DOHH2 (cell line): ENCODE results near the gene HAP1.

Experiments used
- H3F3A ChIP-seq: fragments of 200-600 bp; sonication (generic), shearing (Covaris generic); 2 replicates; pipeline ENCODE4 v1.6.0; 2016; ENCODE audit warnings: antibody characterized with exemption, mild to moderate bottlenecking; ENCODE audit not compliant: control insufficient read depth, insufficient read depth
- H3K27ac ChIP-seq: fragments of 200-600 bp; sonication (generic); 2 replicates; pipeline ENCODE4 v1.5.1; 2014; ENCODE audit warnings: low read depth, mild to moderate bottlenecking, low read length, moderate library complexity
- H3K27me3 ChIP-seq: fragments of 200-600 bp; sonication (generic); 2 replicates; pipeline ENCODE4 v1.6.1; 2014; ENCODE audit warnings: mild to moderate bottlenecking, low read length, mixed read lengths; ENCODE audit not compliant: control insufficient read depth
- H3K36me3 ChIP-seq: fragments of 200-600 bp; sonication (generic); 2 replicates; pipeline ENCODE4 v1.6.1; 2014; ENCODE audit warnings: mild to moderate bottlenecking, low read length, moderate library complexity, mixed read lengths; ENCODE audit not compliant: control insufficient read depth
- H3K4me1 ChIP-seq: fragments of 200-600 bp; sonication (generic); 2 replicates; pipeline ENCODE4 v1.6.1; 2014; ENCODE audit warnings: mild to moderate bottlenecking, low read length, mixed read lengths; ENCODE audit not compliant: control insufficient read depth
- H3K4me2 ChIP-seq: fragments of 200-600 bp; sonication (generic); 2 replicates; pipeline ENCODE4 v1.6.0; 2014; ENCODE audit warnings: mild to moderate bottlenecking, low read length, moderate library complexity
- H3K4me3 ChIP-seq: fragments of 200-600 bp; sonication (generic); 2 replicates; pipeline ENCODE4 v1.5.1; 2014; ENCODE audit warnings: mild to moderate bottlenecking, low read length, mixed read lengths
- H3K79me2 ChIP-seq: fragments of 200-600 bp; sonication (generic); 2 replicates; pipeline ENCODE4 v1.6.1; 2014; ENCODE audit warnings: mild to moderate bottlenecking, low read length, mixed read lengths; ENCODE audit not compliant: control insufficient read depth
- H3K9me2 ChIP-seq: fragments of 200-600 bp; sonication (generic); replicated peaks from 2 replicates; pipeline ENCODE4 v1.6.1; 2014; ENCODE audit warnings: mild to moderate bottlenecking, low read length, mixed read lengths; ENCODE audit not compliant: control insufficient read depth
- H3K9me3 ChIP-seq: fragments of 200-600 bp; sonication (generic); 2 replicates; pipeline ENCODE4 v1.6.1; 2014; ENCODE audit warnings: antibody characterized with exemption, low read length, mixed read lengths; ENCODE audit not compliant: control insufficient read depth, insufficient read depth
- H4K20me1 ChIP-seq: fragments of 200-600 bp; sonication (generic); 2 replicates; pipeline ENCODE4 v1.6.0; 2014; ENCODE audit warnings: low read depth, mild to moderate bottlenecking, antibody characterized with exemption, low read length, moderate library complexity; ENCODE audit not compliant: control insufficient read depth, insufficient read depth
- CTCF ChIP-seq: fragments of 200-600 bp; sonication (generic); IDR thresholded peaks from one replicate; pipeline ENCODE4 v1.5.1; 2014; ENCODE audit warnings: antibody characterized with exemption, mild to moderate bottlenecking, low read depth, low read length; ENCODE audit not compliant: poor library complexity, severe bottlenecking
- EZH2phosphoT487 ChIP-seq: fragments of 200-600 bp; sonication (generic); IDR thresholded peaks from 2 replicates; pipeline ENCODE4 v1.6.1; 2017; ENCODE audit warnings: borderline replicate concordance, mild to moderate bottlenecking, antibody characterized with exemption, low read length, moderate library complexity, mixed read lengths

HAP1 gene

GRCh38 chr17:41754066-41754465, 19.6 kb upstream of the HAP1 start:
- H3K27ac ChIP-seq = no peak overlapping the region
- H3F3A ChIP-seq = no peaks in the 10 kb centered on the region
- H3K79me2 ChIP-seq = no peaks in the 10 kb centered on the region
- H3K9me3 ChIP-seq = no peaks in the 10 kb centered on the region
- H3K4me1 ChIP-seq = no peaks in the 10 kb centered on the region
- no peak overlapping the region for H3K4me3 ChIP-seq
- H3K36me3 ChIP-seq = no peaks in the 10 kb centered on the region
- H3K4me2 ChIP-seq = no peak overlapping the region
- TF ChIP-seq CTCF (no peak), EZH2phosphoT487 (no peak)
- H4K20me1 ChIP-seq = no peaks in the 10 kb centered on the region
- peaks cover 3% of the 10 kb centered on the region; the same call in 1 of the 2 replicates for H3K27me3 ChIP-seq
- no peaks in the 10 kb centered on the region for H3K9me2 ChIP-seq

- Histone ChIP-seq H3K27ac (no peak overlapping the region), H4K20me1 (no peaks in the 10 kb centered on the region)
- TF ChIP-seq CTCF (no peak), EZH2phosphoT487 (no peak)
Observed at GRCh38 chr17:41751288-41751687, 16.8 kb upstream of the HAP1 start.

DNA sequence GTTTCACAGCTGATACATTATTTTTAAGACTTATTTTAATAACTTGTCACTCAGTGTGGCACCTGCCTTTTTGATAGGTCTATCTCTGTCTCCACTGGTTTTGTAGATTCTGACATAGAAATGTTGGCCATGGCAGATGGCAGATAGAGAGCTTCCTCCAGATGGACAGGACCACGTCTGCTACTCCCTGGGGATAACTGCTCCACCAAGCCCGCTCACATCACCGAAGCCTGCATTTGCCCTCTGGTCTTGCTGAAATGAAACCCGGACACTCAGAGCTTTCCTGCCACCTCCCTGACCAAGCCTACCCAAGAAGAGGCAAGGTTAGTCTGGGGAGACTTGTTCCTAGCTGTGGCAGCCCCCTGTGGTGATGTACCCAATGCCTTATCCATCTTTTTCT, 16.4 kb upstream of the HAP1 start:
- H3K4me1 ChIP-seq = no peaks in the 10 kb centered on the region
- H3F3A ChIP-seq = no peaks in the 10 kb centered on the region
- H3K4me3 ChIP-seq = no peak overlapping the region
- H3K27ac ChIP-seq = no peak overlapping the region
- H3K36me3 ChIP-seq = no peaks in the 10 kb centered on the region
- no peaks in the 10 kb centered on the region for H3K79me2 ChIP-seq
- TF ChIP-seq CTCF = no peak
- TF ChIP-seq EZH2phosphoT487 = no peak
- H3K9me2 ChIP-seq = no peaks in the 10 kb centered on the region
- H3K9me3 ChIP-seq = no peaks in the 10 kb centered on the region
- no peaks in the 10 kb centered on the region for H4K20me1 ChIP-seq
- peaks cover 6% of the 10 kb centered on the region for H3K27me3 ChIP-seq
- no peak overlapping the region for H3K4me2 ChIP-seq

More at GRCh38 chr17:41751288-41751687, 16.8 kb upstream of the HAP1 start:
- no peaks in the 10 kb centered on the region for H3K36me3 ChIP-seq
- H3K9me3 ChIP-seq = no peaks in the 10 kb centered on the region
- peaks cover 6% of the 10 kb centered on the region for H3K27me3 ChIP-seq
- no peak overlapping the region for H3K4me2 ChIP-seq
- H3K9me2 ChIP-seq = no peaks in the 10 kb centered on the region
- no peaks in the 10 kb centered on the region for H3K4me1 ChIP-seq
- no peaks in the 10 kb centered on the region for H3F3A ChIP-seq
- H3K79me2 ChIP-seq = no peaks in the 10 kb centered on the region
- H3K4me3 ChIP-seq = no peak overlapping the region

DNA sequence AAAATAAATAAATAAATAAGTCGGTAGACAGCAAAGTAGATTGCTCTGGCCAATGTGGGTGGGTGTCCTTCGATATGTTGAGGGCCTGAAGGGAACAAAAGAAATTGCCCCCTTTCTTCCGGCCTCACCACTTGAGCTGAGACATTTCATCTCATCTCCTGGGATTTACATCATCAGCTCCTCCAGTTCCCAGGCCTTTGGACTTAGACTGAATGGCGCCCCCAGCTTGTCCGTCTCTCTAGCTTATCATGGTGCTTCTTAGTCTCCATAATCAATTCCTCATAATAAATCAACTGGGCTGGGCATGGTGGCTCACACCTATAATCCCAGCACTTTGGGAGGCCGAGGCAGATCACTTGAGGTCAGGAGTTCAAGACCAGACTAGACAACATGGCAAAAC, 13.8 kb upstream of the HAP1 start:
- H3K9me3 ChIP-seq = no peaks in the 10 kb centered on the region

More for the DNA sequence above, 13.8 kb upstream of the HAP1 start:
- Histone ChIP-seq H3K79me2 (no peaks in the 10 kb centered on the region), H4K20me1 (no peaks in the 10 kb centered on the region), H3F3A (no peaks in the 10 kb centered on the region), H3K9me2 (no peaks in the 10 kb centered on the region), H3K4me2 (no peak overlapping the region), H3K4me1 (no peaks in the 10 kb centered on the region), H3K27ac (no peak overlapping the region), H3K27me3 (peaks cover 6% of the 10 kb centered on the region), H3K36me3 (no peaks in the 10 kb centered on the region), H3K4me3 (no peak overlapping the region)
- no peak for TF ChIP-seq EZH2phosphoT487
- TF ChIP-seq CTCF = no peak
